GM12878 (cell line): ENCODE results near the gene EPHA4. TPM values are rescaled to one million over a fixed set of nuclear protein-coding genes. Genes with fewer than 3 reads are reported as not detected.

ENCODE experiments used
- ATAC-seq: fragments of 200-7000 bp; cut with Tn5 transposase; 3 replicates; pipeline ENCODE4 v1.9.1; 2020; ENCODE audit warnings: mild to moderate bottlenecking, moderate library complexity
- BruUV-seq: library from RNA; stranded (reverse); fragments of 400-500 nt; replicated peaks from 2 replicates; lab custom pipeline; 2021; lab: Mats Ljungman, UMichigan
- CTCF ChIA-PET: fragments of 300-600 bp; sonication (Branson Sonifier 250); formaldehyde crosslinking; extraction: SDS; loops from one replicate; lab custom pipeline; 2021; ENCODE audit warnings: inconsistent platforms; lab: Yijun Ruan, JAX
- POLR2A ChIA-PET: fragments of 350-600 bp; formaldehyde crosslinking; extraction: SDS; loops from one replicate; lab custom pipeline; 2021; ENCODE audit warnings: inconsistent platforms; lab: Charles Lee
- RAD21 ChIA-PET: fragments of 300-600 bp; sonication (Branson Sonifier 250); formaldehyde crosslinking; loops from one replicate; lab custom pipeline; 2023; ENCODE audit warnings: antibody characterized with exemption; ENCODE audit not compliant: unreplicated experiment; lab: Charles Lee
- SMC1A ChIA-PET: fragments of 300-600 bp; sonication (Branson Sonifier 250); formaldehyde crosslinking; loops from one replicate; lab custom pipeline; 2023; ENCODE audit not compliant: unreplicated experiment, uncharacterized antibody; lab: Charles Lee
- DNase-seq: peaks from one replicate; pipeline ENCODE4 v3.0.0-alpha.2; 2011; ENCODE audit warnings: low read depth, low spot score
- FAIRE-seq: peaks from 3 replicates; lab custom pipeline; 2011; peaks lifted over from hg19 to GRCh38; lab: Jason Lieb, UNC
- H2AFZ ChIP-seq: 2 replicates; pipeline ENCODE4 v1.6.0; 2011; ENCODE audit warnings: low read depth, low read length, control low read depth; ENCODE audit not compliant: control insufficient read depth
- H3K27ac ChIP-seq: 2 replicates; pipeline ENCODE4 v1.5.1; 2011; ENCODE audit warnings: control low read depth; ENCODE audit not compliant: control insufficient read depth, insufficient read depth
- H3K27me3 ChIP-seq, 2 experiments: replicated peaks in 1 of 2; 2 replicates each; pipeline versions ENCODE4 v1.6.0 to v1.6.1; 2011; ENCODE audit warnings: low read length in 1 of 2; ENCODE audit not compliant: control insufficient read depth in 2 of 2, insufficient read depth in 2 of 2
- H3K36me3 ChIP-seq, 2 experiments: 2 replicates each; pipeline ENCODE4 v1.5.1; 2011; ENCODE audit warnings: low read length in 1 of 2; ENCODE audit not compliant: control insufficient read depth in 2 of 2, insufficient read depth in 2 of 2
- H3K4me1 ChIP-seq: 2 replicates; pipeline ENCODE4 v1.6.1; 2011; ENCODE audit warnings: mild to moderate bottlenecking, low read length, moderate library complexity, mixed read lengths; ENCODE audit not compliant: control insufficient read depth, insufficient read depth
- H3K4me2 ChIP-seq: 2 replicates; pipeline ENCODE4 v1.6.0; 2011; ENCODE audit warnings: control low read depth; ENCODE audit not compliant: control insufficient read depth, insufficient read depth
- H3K4me3 ChIP-seq: fragments of 200-600 bp; sonication (generic); 2 replicates; pipeline ENCODE4 v1.5.1; 2016
- H3K79me2 ChIP-seq: 2 replicates; pipeline ENCODE4 v1.6.0; 2011; ENCODE audit warnings: low read length; ENCODE audit not compliant: control insufficient read depth, insufficient read depth
- H3K9ac ChIP-seq: 2 replicates; pipeline ENCODE4 v1.8.0; 2011; ENCODE audit warnings: low read length, control low read depth, mixed read lengths; ENCODE audit not compliant: control insufficient read depth, insufficient read depth
- H3K9me3 ChIP-seq: replicated peaks from 3 replicates; pipeline ENCODE4 v1.5.1; 2011; ENCODE audit warnings: mild to moderate bottlenecking, low read length; ENCODE audit not compliant: control insufficient read depth, insufficient read depth
- H4K20me1 ChIP-seq: 2 replicates; pipeline ENCODE4 v1.6.0; 2011; ENCODE audit not compliant: control insufficient read depth, insufficient read depth
- BCL11A ChIP-seq: IDR thresholded peaks from 2 replicates; pipeline ENCODE4 v1.6.1; 2011; ENCODE audit warnings: low read depth, low read length
- FOXK2 ChIP-seq: fragments of 450-650 bp; IDR thresholded peaks from 2 replicates; pipeline ENCODE4 v1.6.1; 2017; ENCODE audit warnings: mild to moderate bottlenecking, moderate library complexity
- GABPA ChIP-seq: IDR thresholded peaks from 2 replicates; pipeline ENCODE4 v1.6.1; 2014; ENCODE audit warnings: antibody characterized with exemption, low read depth, mild to moderate bottlenecking, inconsistent platforms
- HDGF ChIP-seq: fragments of 450-650 bp; IDR thresholded peaks from 2 replicates; pipeline ENCODE4 v1.6.1; 2016; ENCODE audit warnings: antibody characterized with exemption
- IRF4 ChIP-seq: IDR thresholded peaks from 2 replicates; pipeline ENCODE4 v1.6.1; 2011; ENCODE audit warnings: low read depth, low read length
- ZBTB40 ChIP-seq: fragments of 450-650 bp; IDR thresholded peaks from 2 replicates; pipeline ENCODE4 v1.6.1; 2016; ENCODE audit warnings: mild to moderate bottlenecking, moderate library complexity, borderline replicate concordance
- ZNF217 ChIP-seq: fragments of 450-650 bp; IDR thresholded peaks from 2 replicates; pipeline ENCODE4 v1.6.1; 2017; ENCODE audit warnings: antibody characterized with exemption, mild to moderate bottlenecking
- ZZZ3 ChIP-seq: IDR thresholded peaks from 2 replicates; pipeline ENCODE4 v1.6.1; 2011; ENCODE audit warnings: low read depth; ENCODE audit not compliant: control insufficient read depth, insufficient read length
- WGBS: methylation state at CpG from one replicate; pipeline ENCODE4 v1.1.6; 2016; ENCODE audit warnings: low lambda C conversion rate; ENCODE audit not compliant: insufficient replicate concordance, insufficient coverage; ENCODE audit errors: missing lambda C conversion rate; 5-methylcytosine and 5-hydroxymethylcytosine counted together
- in situ Hi-C: fragments of 300-500 bp; cut with MboI; formaldehyde crosslinking; loops from 9 replicates; pipeline ENCODE4 v1.14.3; 2018; ENCODE audit warnings: mixed read lengths
- intact Hi-C: fragments of 100-400 bp; cut with micrococcal nuclease; formaldehyde crosslinking; loops from one replicate; pipeline ENCODE4 v1.14.2; 2022; ENCODE audit not compliant: unreplicated experiment
- polyA plus RNA-seq, 11 experiments: library from polyadenylated mRNA; depleted of rRNA in 4 of 11; unstranded in 6 of 11; stranded (reverse) in 5 of 11; fragments of >200 nt; fragmentation: Nextera tagmentation in 4 of 11; fragmentation: Illumina TruSeq in 1 of 11; extraction: Ambion mirVana in 4 of 11; extraction: Trizol in 1 of 11; gene quantifications; 1 replicate in 1 of 11; 2 replicates in 10 of 11; pipeline versions ENCODE4 v1.2.1 to v1.2.3, GENCODE V29; 2011 to 2016; ENCODE audit warnings: inconsistent platforms in 2 of 11, missing spikeins in 2 of 11, low read depth in 1 of 11
- total RNA-seq, 4 experiments: library from RNA; depleted of rRNA in 3 of 4; stranded (reverse); fragments of >200 nt in 3 of 4; fragmentation: Illumina TruSeq in 1 of 4; extraction: Trizol in 1 of 4; gene quantifications; 2 replicates each; pipeline versions ENCODE4 v1.2.1 to v1.2.3, GENCODE V29; 2013 to 2021

EPHA4 gene
- total and polyA plus RNA-seq, 10 of the 15 experiments (the other 5 are each of a cell fraction or from before 2014, with no cell fraction given) = 0.06 to 1.5 (median 0.33) TPM; not detected in 1

DNA sequence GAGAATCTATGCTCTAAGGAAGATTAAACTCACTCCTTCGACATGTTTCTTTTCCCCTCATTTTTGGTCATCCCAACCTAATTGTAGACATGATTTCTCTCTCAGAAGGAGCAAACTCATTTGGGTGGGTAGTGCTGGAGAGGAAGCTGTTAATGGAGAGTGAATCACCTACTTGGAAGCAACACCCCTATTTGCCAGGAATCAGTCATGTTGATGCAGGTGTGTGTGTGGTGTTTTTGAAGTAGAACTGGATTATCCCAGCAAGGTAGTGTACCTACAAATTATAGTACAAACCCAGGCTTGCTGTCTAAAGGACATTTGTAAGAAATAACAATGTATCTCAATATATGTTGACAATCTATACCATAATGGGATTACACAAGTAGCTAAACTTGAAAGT lies 186.4 kb downstream of the EPHA4 start:
- in situ Hi-C loops = no loop called here
- no peaks in the 10 kb centered on the region for H3K27me3 ChIP-seq
- FAIRE-seq = no peak

GRCh38 chr2:221381928-221382488 lies 190.1 kb downstream of the EPHA4 start:
- ChIA-PET POLR2A (no interaction called here), RAD21 (no interaction called here), SMC1A (no interaction called here), CTCF (no interaction called here)
- no peak overlapping the region for H2AFZ ChIP-seq
- ATAC-seq (no peak), FAIRE-seq (no peak), DNase-seq (no peak)
- no peak overlapping the region for H3K4me3 ChIP-seq
- H3K27ac ChIP-seq = no peak overlapping the region
- no peaks in the 10 kb centered on the region for H3K36me3 ChIP-seq
- H3K27me3 ChIP-seq = no peaks in the 10 kb centered on the region
- H3K79me2 ChIP-seq = no peaks in the 10 kb centered on the region
- H3K4me1 ChIP-seq = no peaks in the 10 kb centered on the region
- TF ChIP-seq ZBTB40 = peak; percentile 77
- TF ChIP-seq ZZZ3 = no peak
- no peak for TF ChIP-seq GABPA
- TF ChIP-seq BCL11A = no peak
- no peaks in the 10 kb centered on the region for H4K20me1 ChIP-seq
- H3K9ac ChIP-seq = no peak overlapping the region
- H3K9me3 ChIP-seq = no peaks in the 10 kb centered on the region
- in situ Hi-C loops = no loop called here
- no peak overlapping the region for H3K4me2 ChIP-seq
- 6% methylated on average over 1 of the region's 1 CpG for WGBS
- no TSS peak for BruUV-seq
- intact Hi-C loops = no loop called here

More for the DNA sequence above, 186.4 kb downstream of the EPHA4 start:
- 0% methylated on average over 1 of the region's 1 CpG for WGBS
- CTCF ChIA-PET = no interaction called here
- no peak for ATAC-seq
- no peak overlapping the region for H2AFZ ChIP-seq
- no peak overlapping the region for H3K4me2 ChIP-seq
- no peaks in the 10 kb centered on the region for H3K9me3 ChIP-seq
- TF ChIP-seq IRF4 = no peak
- no peak for TF ChIP-seq HDGF
- no peak for TF ChIP-seq FOXK2
- TF ChIP-seq ZNF217 = no peak
- no peak overlapping the region for H3K9ac ChIP-seq
- no peaks in the 10 kb centered on the region for H4K20me1 ChIP-seq
- H3K4me3 ChIP-seq = no peak overlapping the region
- DNase-seq = no peak
- no TSS peak for BruUV-seq
- H3K79me2 ChIP-seq = no peaks in the 10 kb centered on the region
- H3K4me1 ChIP-seq = no peaks in the 10 kb centered on the region
- SMC1A ChIA-PET = no interaction called here
- RAD21 ChIA-PET = no interaction called here
- H3K36me3 ChIP-seq = no peaks in the 10 kb centered on the region
- POLR2A ChIA-PET = no interaction called here
- no peak overlapping the region for H3K27ac ChIP-seq
- intact Hi-C loops = loop anchor here (5.0 kb wide), 1 partner anchor 187 kb away; the partner anchor contains the start of gene EPHA4
